Measurements from ENCODE around the gene PNMA8A. TPM values are rescaled to one million over a fixed set of nuclear protein-coding genes. Genes with fewer than 3 reads are reported as not detected.

The PNMA8A gene
- polyA plus RNA-seq, 1 of the 3 experiments (the other 2 are of a cell fraction) = 10.2 TPM

- TF ChIP-seq REST (IDR thresholded peaks at IDR 0.05; ENCODE audit: low read depth, low read length) (no peak), TEAD4 (IDR thresholded peaks at IDR 0.05; ENCODE audit: borderline replicate concordance, insufficient read depth) (no peak), MXI1 (IDR thresholded peaks at IDR 0.05; ENCODE audit: low read depth, low read length) (no peak), ELF1 (IDR thresholded peaks at IDR 0.05) (no peak), NFIC (IDR thresholded peaks at IDR 0.05; ENCODE audit: borderline replicate concordance) (no peak), EP300 (IDR thresholded peaks at IDR 0.05; ENCODE audit: borderline replicate concordance in 1 of 2, low read depth in 1 of 2, low read length in 1 of 2) (no peak)
These were observed 49.0 kb downstream of the PNMA8A start (continued) for GRCh38 chr19:46422344-46422743.

DNA sequence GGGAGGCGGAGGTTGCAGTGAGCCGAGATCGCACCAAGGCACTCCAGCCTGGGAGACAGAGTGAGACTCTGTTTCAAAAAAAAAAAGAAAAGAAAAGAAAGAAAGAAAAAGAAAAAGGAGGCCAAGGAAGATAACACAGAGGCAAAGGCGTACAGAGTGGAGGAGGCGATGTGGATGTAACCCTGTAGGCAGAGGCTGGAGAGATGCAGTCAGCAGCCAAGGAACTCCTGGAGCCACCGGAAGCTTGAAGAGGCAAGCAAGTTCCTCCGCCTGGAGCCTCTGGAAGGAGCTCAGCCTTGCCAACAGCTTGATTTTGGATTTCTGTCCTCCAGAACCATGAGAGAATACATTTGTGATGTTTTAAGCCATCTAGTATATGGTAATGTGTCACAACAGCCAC, 51.3 kb downstream of the PNMA8A start:
- Histone ChIP-seq H3K9ac (no peak overlapping the region), H3K36me3 (replicated peaks in 1 of 2; ENCODE audit: control insufficient read depth in 1 of 2, insufficient read depth in 2 of 2, low read length in 1 of 2) (no peaks in the 10 kb centered on the region), H3K4me2 (no peak overlapping the region), H3K9me3 (no peaks in the 10 kb centered on the region), H3K9me2 (no peaks in the 10 kb centered on the region), H3K4me1 (ENCODE audit: control insufficient read depth in 1 of 2, insufficient read depth in 2 of 2, low read depth in 1 of 2, low read length in 1 of 2) (peaks cover 4 to 8% of the 10 kb centered on the region in 2 experiments; a peak in 3 of 4 replicates), H3K4me3 (ENCODE audit: low read depth in 2 of 2, low read length in 1 of 2) (no peak overlapping the region), H3K27me3 (ENCODE audit: insufficient read depth) (no peaks in the 10 kb centered on the region), H3K79me2 (ENCODE audit: insufficient read depth) (no peaks in the 10 kb centered on the region), H2AFZ (ENCODE audit: low read depth) (no peak overlapping the region), H3K27ac (ENCODE audit: low read depth in 2 of 2, low read length in 1 of 2) (no peak overlapping the region), H4K20me1 (ENCODE audit: insufficient read depth) (no peaks in the 10 kb centered on the region), H3F3A (replicated peaks; ENCODE audit: insufficient read depth) (no peaks in the 10 kb centered on the region)
- DNase-seq = no peak
- no peak for TF ChIP-seq YY1 (IDR thresholded peaks at IDR 0.05; ENCODE audit: low read depth)
- no peak for TF ChIP-seq RAD21 (IDR thresholded peaks at IDR 0.05; ENCODE audit: low read length)
- ChIA-PET POLR2A (no interaction called here), CTCF (no interaction called here)
- 99% methylated on average over 7 of the region's 7 CpGs for WGBS (ENCODE audit: low lambda C conversion rate)

Other genes with a start within 250 kb of the PNMA8A start
- not detected in 2 replicates for gene IGFL1, start 241.8 kb downstream of the PNMA8A start, polyA plus RNA-seq (2012; rRNA removed)
- gene HIF3A, start 174.5 kb downstream of the PNMA8A start, polyA plus RNA-seq (2012; rRNA removed) = 0.92 and 0.96 TPM in 2 replicates
- 131 and 162 TPM in 2 replicates for gene PPP5C, start 124.5 kb downstream of the PNMA8A start, polyA plus RNA-seq (2012; rRNA removed)
- gene CCDC8, start 58.0 kb downstream of the PNMA8A start, polyA plus RNA-seq (2012; rRNA removed) = 0.03 TPM in 1 of 2 replicates, not detected in the other
- gene PNMA8C, start 42.6 kb downstream of the PNMA8A start, polyA plus RNA-seq (2012; rRNA removed) = 1.3 and 1.6 TPM in 2 replicates
- 0.63 and 0.92 TPM in 2 replicates for gene PNMA8B, start 24.3 kb upstream of the PNMA8A start, polyA plus RNA-seq (2012; rRNA removed)
- 445 and 495 TPM in 2 replicates for gene CALM3, start 129.8 kb upstream of the PNMA8A start, polyA plus RNA-seq (2012; rRNA removed)
- gene PTGIR, start 153.5 kb upstream of the PNMA8A start, polyA plus RNA-seq (2012; rRNA removed) = 2.5 and 3.3 TPM in 2 replicates
- not detected in 2 replicates for gene GNG8, start 164.6 kb upstream of the PNMA8A start, polyA plus RNA-seq (2012; rRNA removed)
- gene DACT3, start 189.6 kb upstream of the PNMA8A start, polyA plus RNA-seq (2012; rRNA removed) = 9.5 and 10.6 TPM in 2 replicates
- gene PRKD2, start 245.6 kb upstream of the PNMA8A start, polyA plus RNA-seq (2012; rRNA removed) = 14.1 and 21.4 TPM in 2 replicates